ENCODE results near the gene FOXL3.

FOXL3 gene

DNA sequence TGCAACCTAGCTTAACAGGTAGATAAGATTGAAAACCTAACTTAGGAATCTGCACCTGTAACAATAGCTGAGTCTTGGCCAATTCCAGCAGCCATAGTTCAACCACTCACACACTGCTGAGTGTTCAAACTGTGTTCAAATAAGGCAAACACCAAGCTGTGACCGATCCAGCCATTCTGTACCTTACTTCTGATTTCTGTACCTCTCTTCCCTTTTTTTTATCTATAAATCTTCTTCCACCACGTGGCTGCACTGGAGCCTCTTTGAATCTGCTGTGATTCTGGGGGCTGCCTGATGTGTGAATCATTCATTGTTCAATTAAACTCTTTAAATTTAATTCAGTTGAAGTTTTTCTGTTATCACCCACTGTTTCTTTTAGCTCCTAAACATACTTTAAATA, 15.7 kb upstream of the FOXL3 start (continued):
- TF ChIP-seq, protein P1, sequence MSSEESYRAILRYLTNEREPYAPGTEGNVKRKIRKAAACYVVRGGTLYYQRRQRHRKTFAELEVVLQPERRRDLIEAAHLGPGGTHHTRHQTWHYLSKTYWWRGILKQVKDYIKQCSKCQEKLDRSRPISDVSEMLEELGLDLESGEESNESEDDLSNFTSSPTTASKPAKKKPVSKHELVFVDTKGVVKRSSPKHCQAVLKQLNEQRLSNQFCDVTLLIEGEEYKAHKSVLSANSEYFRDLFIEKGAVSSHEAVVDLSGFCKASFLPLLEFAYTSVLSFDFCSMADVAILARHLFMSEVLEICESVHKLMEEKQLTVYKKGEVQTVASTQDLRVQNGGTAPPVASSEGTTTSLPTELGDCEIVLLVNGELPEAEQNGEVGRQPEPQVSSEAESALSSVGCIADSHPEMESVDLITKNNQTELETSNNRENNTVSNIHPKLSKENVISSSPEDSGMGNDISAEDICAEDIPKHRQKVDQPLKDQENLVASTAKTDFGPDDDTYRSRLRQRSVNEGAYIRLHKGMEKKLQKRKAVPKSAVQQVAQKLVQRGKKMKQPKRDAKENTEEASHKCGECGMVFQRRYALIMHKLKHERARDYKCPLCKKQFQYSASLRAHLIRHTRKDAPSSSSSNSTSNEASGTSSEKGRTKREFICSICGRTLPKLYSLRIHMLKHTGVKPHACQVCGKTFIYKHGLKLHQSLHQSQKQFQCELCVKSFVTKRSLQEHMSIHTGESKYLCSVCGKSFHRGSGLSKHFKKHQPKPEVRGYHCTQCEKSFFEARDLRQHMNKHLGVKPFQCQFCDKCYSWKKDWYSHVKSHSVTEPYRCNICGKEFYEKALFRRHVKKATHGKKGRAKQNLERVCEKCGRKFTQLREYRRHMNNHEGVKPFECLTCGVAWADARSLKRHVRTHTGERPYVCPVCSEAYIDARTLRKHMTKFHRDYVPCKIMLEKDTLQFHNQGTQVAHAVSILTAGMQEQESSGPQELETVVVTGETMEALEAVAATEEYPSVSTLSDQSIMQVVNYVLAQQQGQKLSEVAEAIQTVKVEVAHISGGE (tag by site-specific recombination; conservative IDR thresholded peaks at IDR 0.05; ENCODE audit: low read depth): no peak
- TF ChIP-seq, protein P2, sequence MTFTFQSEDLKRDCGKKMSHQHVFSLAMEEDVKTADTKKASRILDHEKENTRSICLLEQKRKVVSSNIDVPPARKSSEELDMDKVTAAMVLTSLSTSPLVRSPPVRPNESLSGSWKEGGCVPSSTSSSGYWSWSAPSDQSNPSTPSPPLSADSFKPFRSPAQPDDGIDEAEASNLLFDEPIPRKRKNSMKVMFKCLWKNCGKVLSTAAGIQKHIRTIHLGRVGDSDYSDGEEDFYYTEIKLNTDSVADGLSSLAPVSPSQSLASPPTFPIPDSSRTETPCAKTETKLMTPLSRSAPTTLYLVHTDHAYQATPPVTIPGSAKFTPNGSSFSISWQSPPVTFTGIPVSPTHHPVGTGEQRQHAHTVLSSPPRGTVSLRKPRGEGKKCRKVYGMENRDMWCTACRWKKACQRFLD (tag by site-specific recombination; IDR thresholded peaks at IDR 0.05): no peak
- TF ChIP-seq ZNF670 (tag by site-specific recombination; IDR thresholded peaks at IDR 0.05; ENCODE audit: low read depth): no peak
- no peak for TF ChIP-seq EGR2 (tag by site-specific recombination; IDR thresholded peaks at IDR 0.05; ENCODE audit: low read depth)
- TF ChIP-seq ZNF157 (tag by site-specific recombination; IDR thresholded peaks at IDR 0.05): no peak
- TF ChIP-seq, protein P3, sequence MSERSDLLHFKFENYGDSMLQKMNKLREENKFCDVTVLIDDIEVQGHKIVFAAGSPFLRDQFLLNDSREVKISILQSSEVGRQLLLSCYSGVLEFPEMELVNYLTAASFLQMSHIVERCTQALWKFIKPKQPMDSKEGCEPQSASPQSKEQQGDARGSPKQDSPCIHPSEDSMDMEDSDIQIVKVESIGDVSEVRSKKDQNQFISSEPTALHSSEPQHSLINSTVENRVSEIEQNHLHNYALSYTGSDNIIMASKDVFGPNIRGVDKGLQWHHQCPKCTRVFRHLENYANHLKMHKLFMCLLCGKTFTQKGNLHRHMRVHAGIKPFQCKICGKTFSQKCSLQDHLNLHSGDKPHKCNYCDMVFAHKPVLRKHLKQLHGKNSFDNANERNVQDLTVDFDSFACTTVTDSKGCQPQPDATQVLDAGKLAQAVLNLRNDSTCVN (tag by site-specific recombination; optimal IDR thresholded peaks at IDR 0.05): no peak
- TF ChIP-seq WT1 (tag by site-specific recombination; IDR thresholded peaks at IDR 0.05): no peak
- TF ChIP-seq GLI4 (tag by site-specific recombination; IDR thresholded peaks at IDR 0.05): no peak
- TF ChIP-seq, protein P4, sequence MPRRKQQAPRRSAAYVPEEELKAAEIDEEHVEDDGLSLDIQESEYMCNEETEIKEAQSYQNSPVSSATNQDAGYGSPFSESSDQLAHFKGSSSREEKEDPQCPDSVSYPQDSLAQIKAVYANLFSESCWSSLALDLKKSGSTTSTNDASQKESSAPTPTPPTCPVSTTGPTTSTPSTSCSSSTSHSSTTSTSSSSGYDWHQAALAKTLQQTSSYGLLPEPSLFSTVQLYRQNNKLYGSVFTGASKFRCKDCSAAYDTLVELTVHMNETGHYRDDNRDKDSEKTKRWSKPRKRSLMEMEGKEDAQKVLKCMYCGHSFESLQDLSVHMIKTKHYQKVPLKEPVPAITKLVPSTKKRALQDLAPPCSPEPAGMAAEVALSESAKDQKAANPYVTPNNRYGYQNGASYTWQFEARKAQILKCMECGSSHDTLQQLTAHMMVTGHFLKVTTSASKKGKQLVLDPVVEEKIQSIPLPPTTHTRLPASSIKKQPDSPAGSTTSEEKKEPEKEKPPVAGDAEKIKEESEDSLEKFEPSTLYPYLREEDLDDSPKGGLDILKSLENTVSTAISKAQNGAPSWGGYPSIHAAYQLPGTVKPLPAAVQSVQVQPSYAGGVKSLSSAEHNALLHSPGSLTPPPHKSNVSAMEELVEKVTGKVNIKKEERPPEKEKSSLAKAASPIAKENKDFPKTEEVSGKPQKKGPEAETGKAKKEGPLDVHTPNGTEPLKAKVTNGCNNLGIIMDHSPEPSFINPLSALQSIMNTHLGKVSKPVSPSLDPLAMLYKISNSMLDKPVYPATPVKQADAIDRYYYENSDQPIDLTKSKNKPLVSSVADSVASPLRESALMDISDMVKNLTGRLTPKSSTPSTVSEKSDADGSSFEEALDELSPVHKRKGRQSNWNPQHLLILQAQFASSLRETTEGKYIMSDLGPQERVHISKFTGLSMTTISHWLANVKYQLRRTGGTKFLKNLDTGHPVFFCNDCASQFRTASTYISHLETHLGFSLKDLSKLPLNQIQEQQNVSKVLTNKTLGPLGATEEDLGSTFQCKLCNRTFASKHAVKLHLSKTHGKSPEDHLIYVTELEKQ (tag by site-specific recombination; IDR thresholded peaks at IDR 0.05; ENCODE audit: borderline replicate concordance): no peak
- TF ChIP-seq, protein P5, sequence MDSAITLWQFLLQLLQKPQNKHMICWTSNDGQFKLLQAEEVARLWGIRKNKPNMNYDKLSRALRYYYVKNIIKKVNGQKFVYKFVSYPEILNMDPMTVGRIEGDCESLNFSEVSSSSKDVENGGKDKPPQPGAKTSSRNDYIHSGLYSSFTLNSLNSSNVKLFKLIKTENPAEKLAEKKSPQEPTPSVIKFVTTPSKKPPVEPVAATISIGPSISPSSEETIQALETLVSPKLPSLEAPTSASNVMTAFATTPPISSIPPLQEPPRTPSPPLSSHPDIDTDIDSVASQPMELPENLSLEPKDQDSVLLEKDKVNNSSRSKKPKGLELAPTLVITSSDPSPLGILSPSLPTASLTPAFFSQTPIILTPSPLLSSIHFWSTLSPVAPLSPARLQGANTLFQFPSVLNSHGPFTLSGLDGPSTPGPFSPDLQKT (IDR thresholded peaks at IDR 0.05; ENCODE audit: borderline replicate concordance, low read depth, low read length): no peak
- no peak for TF ChIP-seq ZNF48 (tag by site-specific recombination; IDR thresholded peaks at IDR 0.05)

DNA sequence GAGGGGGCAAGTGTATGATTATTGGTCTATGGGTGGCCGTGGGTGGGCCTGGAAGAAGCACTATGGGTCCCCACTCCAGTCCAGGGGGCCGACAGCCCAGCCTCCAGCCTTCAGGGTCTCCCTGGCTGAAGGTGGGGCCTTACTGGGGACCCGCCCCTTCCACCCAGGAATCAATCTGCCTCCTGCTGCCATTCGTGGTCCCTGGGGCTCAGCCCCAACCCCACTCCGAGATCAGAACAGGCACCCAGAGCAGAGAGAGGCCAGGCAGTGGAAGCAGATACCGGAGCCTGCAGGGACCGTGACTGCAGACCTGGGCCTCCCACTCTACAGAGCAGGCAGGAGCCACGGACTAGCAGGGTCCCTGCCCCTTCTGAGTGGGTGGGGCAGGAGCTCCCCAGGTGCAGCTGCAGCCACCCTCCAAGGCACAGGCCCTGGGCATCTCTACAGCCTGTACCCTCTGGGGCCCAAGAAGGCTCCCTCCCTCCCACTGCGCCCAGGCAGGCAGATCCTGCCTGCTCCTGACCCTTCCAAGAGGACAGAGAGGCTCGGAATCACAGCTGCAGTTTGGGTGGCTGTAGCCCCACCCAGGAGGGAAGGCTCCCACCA, 13.6 kb upstream of the FOXL3 start:
- TF ChIP-seq ZNF121 (tag by site-specific recombination; IDR thresholded peaks at IDR 0.05): no peak
- TF ChIP-seq, protein P4 (tag by site-specific recombination; IDR thresholded peaks at IDR 0.05; ENCODE audit: borderline replicate concordance): no peak
- ChIA-PET CTCF (interaction anchor here (0.7 to 2.3 kb wide), 2 partner anchors 12 to 131 kb away, joined by 4 to 12 read pairs; no protein-coding TSS in a partner anchor), POLR2A (no interaction called here)
- no peak overlapping the region for H3K27ac ChIP-seq (ENCODE audit: extremely low read depth, low read depth, low read length)
- no peaks in the 10 kb centered on the region for H3K36me3 ChIP-seq (ENCODE audit: control insufficient read depth in 2 of 2, insufficient read depth in 1 of 2, low read length in 2 of 2)
- H3K9me3 ChIP-seq (ENCODE audit: control insufficient read depth, insufficient read depth, low read depth, low read length): no peaks in the 10 kb centered on the region
- no peaks in the 10 kb centered on the region for H3K4me1 ChIP-seq (ENCODE audit: control insufficient read depth, insufficient read depth, low read length)
- no peak overlapping the region for H3K4me3 ChIP-seq (ENCODE audit: low read depth, low read length)
